HepG2 (cell line): ENCODE results near the gene KMT2E. TPM values are rescaled to one million over a fixed set of nuclear protein-coding genes. Genes with fewer than 3 reads are reported as not detected.
A peak's percentile ranks its signal among the peaks of the same experiment; 100 is the strongest.

ENCODE experiments used
- GABPA ChIP-seq, 2 experiments: IDR thresholded peaks; 2 replicates each; pipeline ENCODE4 v1.6.1; 2011 to 2016; ENCODE audit warnings: low read depth in 2 of 2, low read length in 1 of 2, missing biosample characterization in 1 of 2, missing genetic modification characterization in 1 of 2
- ISX ChIP-seq: sonication (generic); formaldehyde crosslinking; conservative IDR thresholded peaks from 2 replicates; pipeline ENCODE4 v1.5.0; 2020; ENCODE audit warnings: missing genetic modification reagents
- KDM5A ChIP-seq: fragments of 200-600 bp; sonication (generic); IDR thresholded peaks from 2 replicates; pipeline ENCODE4 v1.7.0; 2018; ENCODE audit warnings: antibody characterized with exemption, mild to moderate bottlenecking, low read length, borderline replicate concordance
- MED8 ChIP-seq: sonication (generic); formaldehyde crosslinking; IDR thresholded peaks from 2 replicates; pipeline ENCODE4 v1.8.1; 2023; ENCODE audit warnings: mild to moderate bottlenecking, missing genetic modification reagents; ENCODE audit not compliant: insufficient replicate concordance
- RFX3 ChIP-seq: IDR thresholded peaks from 2 replicates; pipeline ENCODE4 v1.6.1; 2016; ENCODE audit warnings: missing biosample characterization, missing genetic modification reagents
- SMAD9 ChIP-seq: sonication (generic); formaldehyde crosslinking; IDR thresholded peaks from 2 replicates; pipeline ENCODE4 v1.5.1; 2020; ENCODE audit warnings: mild to moderate bottlenecking, missing genetic modification reagents
- TFDP1 ChIP-seq: IDR thresholded peaks from 2 replicates; pipeline ENCODE4 v1.6.1; 2016; ENCODE audit warnings: missing compliant biosample characterization, missing genetic modification reagents, borderline replicate concordance
- ZC3H4 ChIP-seq: sonication (generic); formaldehyde crosslinking; IDR thresholded peaks from 2 replicates; pipeline ENCODE4 v1.4.0; 2020; ENCODE audit warnings: missing genetic modification reagents, borderline replicate concordance
- ZHX2 ChIP-seq, 2 experiments: sonication (generic) in 1 of 2; formaldehyde crosslinking in 1 of 2; IDR thresholded peaks; 2 replicates each; pipeline versions ENCODE4 v1.6.1 to v1.9.0; 2014 to 2022; ENCODE audit warnings: antibody characterized with exemption in 1 of 2, borderline replicate concordance in 1 of 2, inconsistent platforms in 1 of 2, low read depth in 1 of 2, missing genetic modification reagents in 1 of 2
- ZNF17 ChIP-seq: sonication (generic); formaldehyde crosslinking; IDR thresholded peaks from 2 replicates; pipeline ENCODE4 v1.5.0; 2020; ENCODE audit warnings: mild to moderate bottlenecking, missing genetic modification reagents
- ZNF292 ChIP-seq: sonication (generic); formaldehyde crosslinking; IDR thresholded peaks from 2 replicates; pipeline ENCODE4 v1.8.1; 2022; ENCODE audit warnings: mild to moderate bottlenecking, low read depth, missing genetic modification reagents, borderline replicate concordance
- ZNF3 ChIP-seq: IDR thresholded peaks from 2 replicates; pipeline ENCODE4 v1.7.0; 2017; ENCODE audit warnings: inconsistent platforms
- ZNF33A ChIP-seq: sonication (generic); formaldehyde crosslinking; IDR thresholded peaks from 2 replicates; pipeline ENCODE4 v1.5.1; 2020; ENCODE audit warnings: missing genetic modification reagents, mild to moderate bottlenecking, moderate library complexity, borderline replicate concordance
- ZNF850 ChIP-seq: sonication (generic); formaldehyde crosslinking; conservative IDR thresholded peaks from 2 replicates; pipeline ENCODE4 v1.9.0; 2021; ENCODE audit warnings: mild to moderate bottlenecking, missing genetic modification reagents
- ZSCAN30 ChIP-seq: sonication (generic); formaldehyde crosslinking; IDR thresholded peaks from 2 replicates; pipeline ENCODE4 v1.5.0; 2020; ENCODE audit warnings: mild to moderate bottlenecking, missing genetic modification reagents
- polyA plus RNA-seq, 8 experiments: library from polyadenylated mRNA; depleted of rRNA in 3 of 8; stranded (reverse) in 7 of 8; unstranded in 1 of 8; fragments of >200 nt; fragmentation: Illumina TruSeq in 4 of 8; extraction: Trizol in 4 of 8; gene quantifications; 2 replicates each; pipeline versions ENCODE4 v1.2.1 to v1.2.3, GENCODE V29; 2011 to 2016; ENCODE audit warnings: low read depth in 4 of 8, missing spikeins in 1 of 8, mixed read lengths in 1 of 8; ENCODE audit not compliant: insufficient read depth in 1 of 8
- total RNA-seq, 5 experiments: library from RNA; depleted of rRNA; stranded (reverse); fragments of >200 nt; fragmentation: Illumina TruSeq; extraction: Trizol; gene quantifications; 2 replicates each; pipeline ENCODE4 v1.2.3, GENCODE V29; 2016; ENCODE audit warnings: low read depth in 1 of 5
- TF ChIP-seq, protein P1 (sequence below): sonication (generic); formaldehyde crosslinking; IDR thresholded peaks from 2 replicates; pipeline ENCODE4 v1.4.0; 2020; ENCODE audit warnings: missing genetic modification reagents, borderline replicate concordance
- TF ChIP-seq, protein P2 (sequence below): sonication (generic); formaldehyde crosslinking; IDR thresholded peaks from 2 replicates; pipeline ENCODE4 v1.9.0; 2021; ENCODE audit warnings: missing genetic modification reagents, mild to moderate bottlenecking, borderline replicate concordance

The KMT2E gene
- total and polyA plus RNA-seq, 2 of the 13 experiments (the other 11 are each of a cell fraction or from before 2014, with no cell fraction given), result 6.3 to 24.4 TPM

DNA sequence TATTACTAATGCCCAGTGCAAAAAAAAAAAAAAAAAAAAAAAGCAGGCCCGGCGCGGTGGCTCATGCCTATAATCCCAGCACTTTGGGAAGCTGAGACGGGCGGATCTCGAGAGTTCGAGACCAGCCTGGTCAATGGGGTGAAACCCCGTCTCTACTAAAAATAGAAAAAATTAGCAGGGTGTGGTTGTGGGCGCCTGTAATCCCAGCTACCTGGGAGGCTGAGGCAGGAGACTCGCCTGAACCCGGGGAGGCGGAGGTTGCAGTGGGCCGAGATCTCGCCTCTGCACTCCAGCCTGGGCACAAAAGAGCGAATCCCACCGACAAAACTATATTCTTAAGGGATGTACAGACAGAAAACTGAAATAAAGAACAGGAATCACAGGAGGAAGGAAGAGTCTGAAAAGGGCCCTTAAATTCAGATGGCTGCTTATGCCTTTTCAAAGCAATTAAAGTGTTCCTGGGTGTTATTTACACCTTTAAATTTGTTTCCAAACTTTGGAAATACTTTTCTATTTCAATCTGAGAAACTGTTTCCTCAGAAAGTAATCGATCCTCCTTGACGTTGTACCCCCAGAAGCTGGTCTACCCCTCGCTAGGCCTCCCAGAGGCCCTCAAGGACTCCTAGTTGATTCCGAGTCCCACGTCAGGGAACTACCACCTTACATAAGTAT lies 2.0 kb upstream of the KMT2E start (continued):
- peak; percentile 95 for TF ChIP-seq ZNF850
- TF ChIP-seq ZNF3, result no peak
- TF ChIP-seq ZNF33A (CRISPR knock-in tag), result peak; percentile 18; the same call in 1 of the 2 replicates
- no peak for TF ChIP-seq ZSCAN30 (CRISPR knock-in tag)
- TF ChIP-seq, protein P1, sequence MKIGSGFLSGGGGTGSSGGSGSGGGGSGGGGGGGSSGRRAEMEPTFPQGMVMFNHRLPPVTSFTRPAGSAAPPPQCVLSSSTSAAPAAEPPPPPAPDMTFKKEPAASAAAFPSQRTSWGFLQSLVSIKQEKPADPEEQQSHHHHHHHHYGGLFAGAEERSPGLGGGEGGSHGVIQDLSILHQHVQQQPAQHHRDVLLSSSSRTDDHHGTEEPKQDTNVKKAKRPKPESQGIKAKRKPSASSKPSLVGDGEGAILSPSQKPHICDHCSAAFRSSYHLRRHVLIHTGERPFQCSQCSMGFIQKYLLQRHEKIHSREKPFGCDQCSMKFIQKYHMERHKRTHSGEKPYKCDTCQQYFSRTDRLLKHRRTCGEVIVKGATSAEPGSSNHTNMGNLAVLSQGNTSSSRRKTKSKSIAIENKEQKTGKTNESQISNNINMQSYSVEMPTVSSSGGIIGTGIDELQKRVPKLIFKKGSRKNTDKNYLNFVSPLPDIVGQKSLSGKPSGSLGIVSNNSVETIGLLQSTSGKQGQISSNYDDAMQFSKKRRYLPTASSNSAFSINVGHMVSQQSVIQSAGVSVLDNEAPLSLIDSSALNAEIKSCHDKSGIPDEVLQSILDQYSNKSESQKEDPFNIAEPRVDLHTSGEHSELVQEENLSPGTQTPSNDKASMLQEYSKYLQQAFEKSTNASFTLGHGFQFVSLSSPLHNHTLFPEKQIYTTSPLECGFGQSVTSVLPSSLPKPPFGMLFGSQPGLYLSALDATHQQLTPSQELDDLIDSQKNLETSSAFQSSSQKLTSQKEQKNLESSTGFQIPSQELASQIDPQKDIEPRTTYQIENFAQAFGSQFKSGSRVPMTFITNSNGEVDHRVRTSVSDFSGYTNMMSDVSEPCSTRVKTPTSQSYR, result no peak
- TF ChIP-seq ISX (CRISPR knock-in tag), result no peak
- TF ChIP-seq, protein P2, sequence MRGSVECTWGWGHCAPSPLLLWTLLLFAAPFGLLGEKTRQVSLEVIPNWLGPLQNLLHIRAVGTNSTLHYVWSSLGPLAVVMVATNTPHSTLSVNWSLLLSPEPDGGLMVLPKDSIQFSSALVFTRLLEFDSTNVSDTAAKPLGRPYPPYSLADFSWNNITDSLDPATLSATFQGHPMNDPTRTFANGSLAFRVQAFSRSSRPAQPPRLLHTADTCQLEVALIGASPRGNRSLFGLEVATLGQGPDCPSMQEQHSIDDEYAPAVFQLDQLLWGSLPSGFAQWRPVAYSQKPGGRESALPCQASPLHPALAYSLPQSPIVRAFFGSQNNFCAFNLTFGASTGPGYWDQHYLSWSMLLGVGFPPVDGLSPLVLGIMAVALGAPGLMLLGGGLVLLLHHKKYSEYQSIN, result no peak
- TF ChIP-seq ZC3H4 (CRISPR knock-in tag), result no peak
- no peak for TF ChIP-seq ZNF17
- no peak for TF ChIP-seq MED8
- TF ChIP-seq KDM5A, result 0 out of 2 replicates have a peak, but pooled peaks have one; percentile 11
- TF ChIP-seq RFX3 (CRISPR knock-in tag), result no peak
- no peak for TF ChIP-seq GABPA (IDR thresholded peaks at IDR 0.05; ENCODE audit: low read depth, low read length)
- 0 out of 2 replicates have a peak, but pooled peaks have one; percentile 16 for TF ChIP-seq GABPA (CRISPR knock-in tag; IDR thresholded peaks at IDR 0.05; ENCODE audit: low read depth)
- TF ChIP-seq SMAD9 (CRISPR knock-in tag), result no peak
- TF ChIP-seq ZNF292 (CRISPR knock-in tag), result no peak
- no peak for TF ChIP-seq TFDP1
- TF ChIP-seq ZHX2 (IDR thresholded peaks at IDR 0.05; ENCODE audit: low read depth), result no peak
- no peak for TF ChIP-seq ZHX2 (CRISPR knock-in tag; IDR thresholded peaks at IDR 0.05; ENCODE audit: borderline replicate concordance)
